GM19043 (cell line): ENCODE measurements around the gene OXCT1.
A peak's percentile ranks its signal among the peaks of the same experiment; 100 is the strongest.
"Not testable (repeated sequence)": the region's sequence is repeated elsewhere in the genome, so short reads cannot be mapped to it uniquely, and the experiment has no call there.

Experiments used
- ATAC-seq: cut with Tn5 transposase; IDR thresholded peaks from one replicate; pipeline ENCODE4 v1.9.1; 2021; ENCODE audit warnings: low read depth; ENCODE audit not compliant: unreplicated experiment

OXCT1 gene

GRCh38 chr5:41875121-41875520 lies 4.9 kb upstream of the OXCT1 start:
- ATAC-seq: no peak

GRCh38 chr5:41874512-41875060 lies 4.4 kb upstream of the OXCT1 start:
- ATAC-seq: no peak

GRCh38 chr5:41871852-41872251 lies 1.6 kb upstream of the OXCT1 start:
- no peak for ATAC-seq

- ATAC-seq: no peak
These were observed 413 bp upstream of the OXCT1 start for GRCh38 chr5:41870627-41871048.

- ATAC-seq: no peak
These were observed 988 bp downstream of the OXCT1 start for GRCh38 chr5:41869151-41869723.

- ATAC-seq: peak; percentile 60
These were observed 6.2 kb downstream of the OXCT1 start for GRCh38 chr5:41863871-41864486.

- ATAC-seq: no peak
These were observed 11.3 kb downstream of the OXCT1 start for GRCh38 chr5:41858890-41859289.

- ATAC-seq: no peak
These were observed 12.2 kb downstream of the OXCT1 start for GRCh38 chr5:41857989-41858388.

- peak; percentile 82 for ATAC-seq
These were observed 13.4 kb downstream of the OXCT1 start for GRCh38 chr5:41856644-41857491.

GRCh38 chr5:41852293-41852692 lies 17.9 kb downstream of the OXCT1 start:
- no peak for ATAC-seq

- ATAC-seq: no peak
These were observed 19.1 kb downstream of the OXCT1 start for GRCh38 chr5:41851116-41851515.

GRCh38 chr5:41848983-41849382 lies 21.2 kb downstream of the OXCT1 start:
- no peak for ATAC-seq

GRCh38 chr5:41845751-41846150 lies 24.5 kb downstream of the OXCT1 start:
- not testable (repeated sequence) for ATAC-seq

GRCh38 chr5:41844502-41844901 lies 25.7 kb downstream of the OXCT1 start:
- ATAC-seq: no peak

- ATAC-seq: peak; percentile 41
These were observed 26.5 kb downstream of the OXCT1 start for GRCh38 chr5:41843456-41844370.

GRCh38 chr5:41842777-41843176 lies 27.4 kb downstream of the OXCT1 start:
- peak; percentile 84 for ATAC-seq

GRCh38 chr5:41841325-41841724 lies 28.9 kb downstream of the OXCT1 start:
- ATAC-seq: no peak

GRCh38 chr5:41840251-41840650 lies 30.0 kb downstream of the OXCT1 start:
- no peak for ATAC-seq

GRCh38 chr5:41837793-41838192 lies 32.4 kb downstream of the OXCT1 start:
- no peak for ATAC-seq

- no peak for ATAC-seq
These were observed 34.6 kb downstream of the OXCT1 start for GRCh38 chr5:41835645-41836044.
